Endometrial microvascular endothelial cells (primary cell): ENCODE results near the gene CACNA1C. TPM values are rescaled to one million over a fixed set of nuclear protein-coding genes. Genes with fewer than 3 reads are reported as not detected.
"Not testable (repeated sequence)": the region's sequence is repeated elsewhere in the genome, so short reads cannot be mapped to it uniquely, and the experiment has no call there.

ENCODE experiments used
- in situ Hi-C: cut with HindIII; loops from 2 replicates; pipeline ENCODE4 v1.10.0; 2017; ENCODE audit warnings: low sequenced_read_pairs, low pct_unique_long_range_greater_than_20kb; ENCODE audit errors: inconsistent ontology term
- total RNA-seq: library from RNA; depleted of rRNA; stranded (reverse); fragments of >200 nt; gene quantifications from one replicate; pipeline ENCODE4 v1.2.3, GENCODE V29; 2015; ENCODE audit errors: inconsistent ontology term

Gene CACNA1C
- total RNA-seq, 1 donor from 2014 or later, result not detected

DNA sequence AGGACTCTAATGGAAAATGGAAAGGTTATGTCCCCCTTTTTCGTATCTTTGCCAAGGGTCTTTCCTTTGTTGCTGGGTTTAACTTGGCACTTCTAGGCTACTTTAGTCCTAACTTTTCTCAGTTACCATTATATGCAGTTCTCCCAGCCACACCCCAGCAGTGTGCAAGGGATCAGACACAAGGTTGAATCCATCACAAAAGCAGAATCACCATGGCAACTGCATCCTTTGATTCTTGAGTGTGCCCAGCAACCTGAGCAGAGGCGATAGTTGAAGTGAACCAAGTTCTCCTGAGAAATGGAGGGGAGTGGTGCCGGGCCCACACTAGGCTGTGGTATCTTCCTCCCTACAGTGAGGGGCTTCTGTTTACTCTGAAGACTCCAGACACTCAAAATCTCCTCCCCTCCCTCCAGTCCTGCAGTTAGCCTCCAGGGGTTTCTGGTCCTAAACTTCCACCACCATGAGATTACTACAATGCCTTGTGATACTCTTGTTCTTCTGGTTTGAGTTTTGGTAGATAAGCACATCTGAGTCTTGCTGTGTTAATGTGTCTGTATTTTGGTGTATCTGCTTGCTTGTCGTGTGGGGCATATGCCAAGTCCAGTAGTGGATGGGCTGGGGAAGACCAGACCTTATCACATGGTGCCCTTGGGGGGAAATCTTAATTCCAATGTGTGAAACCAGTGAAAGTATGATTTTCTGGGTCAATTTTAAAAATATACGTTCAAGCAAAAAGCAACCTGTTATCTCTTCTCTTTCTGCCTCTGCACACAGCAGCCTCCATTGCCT lies 183.9 kb downstream of the CACNA1C start:
- in situ Hi-C loops, result no loop called here

- in situ Hi-C loops, result no loop called here
Measured at GRCh38 chr12:2238111-2238510, 185.3 kb downstream of the CACNA1C start.

DNA sequence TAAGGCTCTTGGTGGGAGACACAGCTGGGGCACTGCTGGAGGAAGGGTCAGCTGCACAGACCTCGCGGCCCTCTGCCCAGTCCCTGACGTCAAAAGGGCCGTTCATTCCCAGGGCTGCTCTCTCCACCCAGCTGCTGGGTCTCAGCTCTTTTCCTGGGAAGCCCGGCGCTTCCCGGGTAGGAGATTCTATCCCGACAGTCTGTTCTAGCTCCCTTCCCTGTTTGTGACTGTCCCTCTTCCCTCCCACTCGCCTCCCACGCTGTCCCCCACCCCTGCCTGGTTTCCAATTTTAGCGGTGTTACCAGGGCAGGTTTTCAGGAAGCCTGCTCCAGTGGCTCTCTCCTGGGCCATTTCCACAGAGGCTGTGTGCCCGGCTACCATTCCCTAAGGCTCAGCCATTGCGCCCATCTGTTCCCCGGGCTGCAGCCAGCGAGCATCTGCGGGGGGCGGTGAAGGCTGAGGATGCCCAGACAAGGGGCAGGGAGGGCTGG lies 186.6 kb downstream of the CACNA1C start:
- in situ Hi-C loops, result no loop called here

GRCh38 chr12:2240390-2240789 lies 187.6 kb downstream of the CACNA1C start:
- in situ Hi-C loops, result no loop called here

DNA sequence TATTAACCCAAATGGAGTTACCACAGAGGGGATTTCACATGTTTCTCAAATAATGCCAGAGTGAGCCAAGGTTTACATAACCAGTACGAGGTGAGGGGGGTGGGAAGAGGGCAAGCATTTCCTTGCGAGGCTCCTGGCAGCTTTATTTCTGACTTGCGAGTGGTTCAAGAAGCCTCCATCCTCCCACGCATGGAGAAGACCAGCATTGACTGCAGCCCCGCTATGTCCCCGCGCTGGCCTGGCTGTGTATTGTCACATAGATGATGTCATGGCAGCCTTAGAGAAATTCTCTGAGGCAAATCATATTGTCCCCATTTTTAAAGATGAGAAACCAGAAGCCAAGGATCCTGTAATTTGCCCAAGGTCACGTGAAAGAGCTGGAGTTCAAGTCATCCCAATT lies 188.2 kb downstream of the CACNA1C start:
- in situ Hi-C loops, result no loop called here

DNA sequence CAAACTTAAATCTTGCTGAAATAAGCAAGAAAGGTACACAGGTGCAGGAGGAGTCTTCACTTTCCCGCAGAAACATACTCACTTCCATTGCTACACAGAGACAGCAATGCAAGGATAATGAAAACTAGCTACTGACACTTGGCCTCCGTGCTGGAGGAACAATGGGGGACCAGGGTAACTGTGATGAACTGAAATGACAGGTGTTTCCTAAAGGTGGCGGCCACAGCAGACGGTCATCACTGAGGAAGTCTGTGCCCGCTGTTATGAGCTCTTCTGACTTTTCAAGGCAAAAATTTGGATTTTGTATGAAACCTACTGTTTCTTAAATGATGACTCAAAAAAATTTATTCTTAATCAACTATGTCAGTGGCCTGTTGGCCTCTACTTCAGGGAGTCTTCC lies 189.4 kb downstream of the CACNA1C start:
- in situ Hi-C loops, result no loop called here

DNA sequence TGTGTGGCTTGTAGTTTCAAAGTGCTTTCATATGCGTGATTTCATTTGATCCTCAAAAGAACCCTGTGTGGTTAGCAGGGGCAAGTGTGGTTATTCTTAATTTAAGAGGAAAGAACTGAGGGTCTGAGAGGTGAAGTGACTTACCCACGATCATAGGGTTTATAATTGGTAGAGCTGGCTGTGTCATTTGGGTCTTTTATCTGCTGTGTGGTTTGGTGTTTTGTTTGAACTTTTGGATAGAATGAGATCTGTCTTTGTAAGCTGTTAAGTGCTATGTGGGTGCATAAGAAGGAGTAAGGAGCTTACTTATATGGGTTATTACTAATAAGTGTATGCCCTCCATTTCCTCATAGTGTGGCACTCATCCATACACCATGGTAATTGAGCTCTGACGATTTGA lies 190.0 kb downstream of the CACNA1C start:
- in situ Hi-C loops, result no loop called here

DNA sequence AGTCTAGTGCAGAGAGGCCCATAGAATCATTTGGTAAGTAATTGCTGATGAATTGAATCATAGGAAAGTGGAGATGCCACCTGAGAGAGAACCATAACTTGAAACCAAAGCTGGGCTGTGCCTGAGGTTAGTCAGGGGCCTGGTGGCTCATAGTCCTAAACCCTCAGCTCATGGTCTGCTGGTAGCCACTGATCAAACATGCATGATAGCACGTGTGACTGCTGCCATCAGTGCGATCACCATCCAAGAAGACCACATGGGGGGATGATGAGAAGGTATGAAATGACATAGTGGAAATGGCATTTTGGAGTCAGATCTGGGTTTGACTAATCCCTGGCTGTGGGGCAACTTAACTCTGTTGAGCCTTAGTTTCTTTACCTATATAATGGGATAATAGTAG lies 190.5 kb downstream of the CACNA1C start:
- in situ Hi-C loops, result no loop called here

GRCh38 chr12:2244013-2244861 lies 191.4 kb downstream of the CACNA1C start:
- in situ Hi-C loops, result no loop called here

DNA sequence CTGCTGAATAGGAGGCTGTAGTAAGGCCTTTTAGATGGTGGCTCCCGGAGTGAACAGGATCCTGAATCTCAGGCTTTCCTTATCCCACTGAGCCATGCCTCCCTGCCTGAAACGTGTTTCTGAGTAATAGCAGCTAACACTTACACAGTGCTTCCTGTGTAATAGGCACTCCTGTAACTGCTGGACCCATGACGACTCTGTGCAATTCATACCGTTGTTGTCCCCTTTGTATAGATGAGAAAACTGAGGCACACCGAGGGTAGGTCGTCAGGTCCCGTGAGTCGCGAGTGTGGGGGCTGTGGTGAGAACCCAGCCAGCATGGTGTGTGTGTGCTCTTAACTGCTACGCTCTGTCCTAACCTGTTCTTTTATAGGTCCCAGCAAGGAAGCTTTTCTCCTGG lies 193.6 kb downstream of the CACNA1C start:
- in situ Hi-C loops, result no loop called here

DNA sequence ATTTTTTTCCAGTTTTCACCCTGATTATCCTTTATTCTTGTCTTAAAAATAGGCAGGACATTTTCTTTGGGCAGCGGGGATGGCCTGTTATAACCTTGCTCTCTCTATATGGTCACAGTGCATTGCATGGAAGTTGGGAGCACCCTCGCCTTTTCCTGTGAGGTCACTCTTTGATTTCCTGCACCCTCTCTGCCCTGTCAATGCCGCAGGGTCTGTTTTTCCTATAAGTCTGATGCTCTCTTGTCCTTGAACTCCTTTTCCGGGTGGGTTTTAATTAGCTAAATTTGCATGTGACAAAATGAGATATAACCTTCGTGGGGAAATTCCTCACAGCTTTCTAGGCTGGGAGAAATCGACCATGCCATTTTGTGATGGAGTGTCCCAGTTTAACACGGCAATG lies 194.3 kb downstream of the CACNA1C start:
- in situ Hi-C loops, result no loop called here

DNA sequence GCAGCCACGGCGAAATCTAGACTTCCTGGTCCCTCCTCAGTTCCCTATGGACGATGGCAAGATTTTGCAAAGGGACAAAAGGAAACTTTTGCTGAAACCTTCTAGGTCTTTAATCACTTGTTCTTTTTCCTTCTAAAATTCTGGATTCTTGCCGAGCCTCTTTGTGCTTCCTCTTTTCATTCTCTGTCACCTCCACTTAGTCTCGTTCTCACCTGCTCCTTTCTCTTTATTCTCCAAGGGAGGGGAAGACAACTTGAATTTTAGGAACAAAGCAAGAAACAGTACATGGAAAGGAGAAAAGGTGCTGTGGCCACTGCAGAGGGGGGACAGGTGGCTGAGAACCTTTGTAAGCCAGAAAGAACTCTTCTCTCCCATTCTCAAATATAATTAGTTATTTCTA lies 194.8 kb downstream of the CACNA1C start:
- in situ Hi-C loops, result no loop called here

GRCh38 chr12:2248087-2248900 lies 195.5 kb downstream of the CACNA1C start:
- in situ Hi-C loops, result no loop called here

- in situ Hi-C loops, result no loop called here
Measured at GRCh38 chr12:2248901-2249381, 196.2 kb downstream of the CACNA1C start.

GRCh38 chr12:2250797-2251196 lies 198.0 kb downstream of the CACNA1C start:
- in situ Hi-C loops, result no loop called here

GRCh38 chr12:2251526-2252209 lies 198.9 kb downstream of the CACNA1C start:
- in situ Hi-C loops, result no loop called here

GRCh38 chr12:2255311-2255710 lies 202.5 kb downstream of the CACNA1C start:
- in situ Hi-C loops, result no loop called here

DNA sequence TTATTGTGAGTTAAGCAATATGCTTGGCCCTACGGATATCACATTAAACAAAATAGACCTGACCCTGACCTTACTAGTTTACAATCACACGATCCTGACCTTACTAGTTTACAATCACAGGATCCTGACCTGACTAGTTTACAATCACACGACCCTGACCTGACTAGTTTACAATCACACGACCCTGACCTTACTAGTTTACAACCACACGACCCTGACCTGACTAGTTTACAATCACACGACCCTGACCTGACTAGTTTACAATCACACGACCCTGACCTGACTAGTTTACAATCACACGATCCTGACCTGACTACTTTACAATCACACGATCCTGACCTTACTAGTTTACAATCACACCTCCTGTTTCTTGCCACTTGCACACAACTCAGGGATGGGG lies 202.9 kb downstream of the CACNA1C start:
- in situ Hi-C loops, result not testable (repeated sequence)

GRCh38 chr12:2256453-2256852 lies 203.7 kb downstream of the CACNA1C start:
- in situ Hi-C loops, result no loop called here
